Fibroblast of villous mesenchyme (primary cell): Measurements from ENCODE around the gene PYROXD2. TPM values are rescaled to one million over a fixed set of nuclear protein-coding genes. Genes with fewer than 3 reads are reported as not detected.
A peak's percentile ranks its signal among the peaks of the same experiment; 100 is the strongest.

Experiments used
- DNase-seq: peaks from one replicate; pipeline ENCODE4 v3.0.0-alpha.2; 2010; ENCODE audit warnings: low read depth
- H3K4me3 ChIP-seq: 2 replicates; pipeline ENCODE4 v1.5.1; 2011; ENCODE audit warnings: low read depth, mild to moderate bottlenecking, low read length
- total RNA-seq: library from RNA; depleted of rRNA; stranded (reverse); fragments of >200 nt; gene quantifications from 2 replicates; pipeline ENCODE4 v1.2.3, GENCODE V29; 2012
- TF ChIP-seq, protein P1 (sequence below): IDR thresholded peaks from 2 replicates; pipeline ENCODE4 v1.5.1; 2012; ENCODE audit warnings: low read depth, mild to moderate bottlenecking, low read length; ENCODE audit not compliant: insufficient read depth

The PYROXD2 gene
- total RNA-seq, 1 donor: 10.8 TPM

DNA sequence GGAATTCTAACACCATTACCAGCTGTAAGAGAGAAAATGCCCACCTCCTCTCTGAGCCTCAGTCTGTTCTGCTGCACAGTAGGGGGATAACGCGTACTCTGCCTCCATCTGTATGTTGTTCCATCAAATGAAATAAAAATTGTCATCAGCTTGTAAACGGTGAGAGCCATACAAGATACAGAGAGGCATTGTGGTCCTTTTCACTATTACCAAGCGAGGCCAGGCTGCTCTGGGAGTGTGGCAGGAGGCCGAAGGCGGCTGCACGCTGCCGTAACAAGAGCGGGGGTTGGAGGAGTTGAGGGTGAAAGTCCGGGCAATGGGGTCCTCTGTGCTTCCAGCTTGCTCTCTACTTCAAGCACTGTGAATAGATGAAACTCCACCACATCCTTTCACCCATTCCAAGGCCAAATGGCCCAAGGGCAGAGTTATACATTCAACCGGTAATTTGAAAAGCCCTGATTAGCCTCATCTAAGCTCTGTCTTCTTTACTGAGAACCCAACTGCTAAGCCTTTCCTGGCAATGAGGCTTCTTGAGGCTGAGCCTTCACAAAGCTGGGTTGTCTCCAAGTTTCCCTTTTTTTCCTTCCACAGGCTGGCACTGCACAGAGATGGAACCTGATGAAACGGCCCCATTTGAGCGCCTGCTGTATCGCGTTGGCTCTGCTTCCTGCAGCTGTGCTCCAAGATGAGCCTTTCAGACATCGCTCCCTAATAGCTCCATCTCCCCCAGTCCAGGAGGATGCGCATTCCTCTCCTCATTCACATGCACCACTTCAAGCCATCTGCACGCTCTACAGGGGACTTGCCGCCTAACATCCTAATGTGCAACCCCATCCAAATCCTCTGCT is 47.2 kb downstream of the PYROXD2 start:
- H3K4me3 ChIP-seq: no peak overlapping the region
- TF ChIP-seq, protein P1, sequence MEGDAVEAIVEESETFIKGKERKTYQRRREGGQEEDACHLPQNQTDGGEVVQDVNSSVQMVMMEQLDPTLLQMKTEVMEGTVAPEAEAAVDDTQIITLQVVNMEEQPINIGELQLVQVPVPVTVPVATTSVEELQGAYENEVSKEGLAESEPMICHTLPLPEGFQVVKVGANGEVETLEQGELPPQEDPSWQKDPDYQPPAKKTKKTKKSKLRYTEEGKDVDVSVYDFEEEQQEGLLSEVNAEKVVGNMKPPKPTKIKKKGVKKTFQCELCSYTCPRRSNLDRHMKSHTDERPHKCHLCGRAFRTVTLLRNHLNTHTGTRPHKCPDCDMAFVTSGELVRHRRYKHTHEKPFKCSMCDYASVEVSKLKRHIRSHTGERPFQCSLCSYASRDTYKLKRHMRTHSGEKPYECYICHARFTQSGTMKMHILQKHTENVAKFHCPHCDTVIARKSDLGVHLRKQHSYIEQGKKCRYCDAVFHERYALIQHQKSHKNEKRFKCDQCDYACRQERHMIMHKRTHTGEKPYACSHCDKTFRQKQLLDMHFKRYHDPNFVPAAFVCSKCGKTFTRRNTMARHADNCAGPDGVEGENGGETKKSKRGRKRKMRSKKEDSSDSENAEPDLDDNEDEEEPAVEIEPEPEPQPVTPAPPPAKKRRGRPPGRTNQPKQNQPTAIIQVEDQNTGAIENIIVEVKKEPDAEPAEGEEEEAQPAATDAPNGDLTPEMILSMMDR: no peak
- no peak for DNase-seq

DNA sequence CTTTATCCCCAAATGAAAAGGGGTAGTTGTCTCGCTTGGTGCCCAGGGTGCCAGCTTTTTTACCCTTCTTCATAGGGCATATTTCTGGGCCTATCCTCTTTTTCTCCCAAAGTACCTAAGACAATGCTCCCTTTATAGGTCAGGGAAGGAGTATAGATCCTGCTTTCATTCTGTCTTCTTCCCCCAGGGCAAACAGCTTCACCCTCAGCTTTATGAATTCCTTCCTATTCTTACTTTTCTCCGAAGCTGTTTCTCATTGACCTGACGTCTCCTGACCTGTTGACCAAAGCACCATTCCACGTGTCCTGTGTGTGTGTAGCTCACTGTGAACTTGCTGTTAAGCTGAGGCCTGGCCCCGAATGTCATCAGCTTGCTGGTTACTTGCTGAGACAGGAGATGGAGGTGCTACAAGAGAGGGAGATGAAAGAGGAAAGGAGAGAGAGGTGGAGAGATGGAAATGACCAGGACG is 48.9 kb downstream of the PYROXD2 start:
- TF ChIP-seq, protein P1: no peak
- no peak overlapping the region for H3K4me3 ChIP-seq
- no peak for DNase-seq

GRCh38 chr10:98365406-98366061 is 49.4 kb downstream of the PYROXD2 start:
- no peak for DNase-seq
- TF ChIP-seq, protein P1: no peak
- no peak overlapping the region for H3K4me3 ChIP-seq

DNA sequence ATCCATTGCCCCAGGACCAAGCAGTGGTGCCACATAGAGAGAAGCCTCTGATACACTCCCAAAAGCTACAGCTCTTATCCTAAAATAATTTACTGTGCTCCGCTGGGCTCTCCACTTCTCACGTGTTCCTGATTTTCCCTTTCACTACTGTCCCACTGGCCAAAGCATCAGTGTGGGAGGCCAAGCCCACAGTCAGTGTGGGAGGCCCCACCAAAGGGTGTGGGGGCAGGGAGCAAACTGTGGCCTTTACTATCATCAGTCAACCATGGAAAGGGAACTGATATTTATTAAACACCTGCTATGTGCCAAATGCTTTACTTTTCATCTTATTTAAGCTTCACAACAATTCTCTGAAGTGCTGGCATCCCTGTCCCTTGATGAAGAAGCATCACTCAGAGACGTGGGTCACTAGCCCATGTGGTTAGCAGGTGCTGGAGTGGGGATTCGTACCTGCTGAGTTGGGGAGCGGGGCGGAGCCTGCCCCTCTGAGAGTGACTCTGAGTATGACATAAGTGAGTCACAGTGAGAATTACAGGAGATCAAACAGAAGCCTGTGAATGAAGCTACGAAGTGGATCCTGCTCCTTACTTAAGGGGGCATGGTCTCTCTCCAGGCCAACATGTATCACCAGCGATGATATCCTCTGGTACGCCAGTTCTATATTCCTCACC is 50.4 kb downstream of the PYROXD2 start:
- no peak overlapping the region for H3K4me3 ChIP-seq
- no peak for DNase-seq
- TF ChIP-seq, protein P1: no peak

DNA sequence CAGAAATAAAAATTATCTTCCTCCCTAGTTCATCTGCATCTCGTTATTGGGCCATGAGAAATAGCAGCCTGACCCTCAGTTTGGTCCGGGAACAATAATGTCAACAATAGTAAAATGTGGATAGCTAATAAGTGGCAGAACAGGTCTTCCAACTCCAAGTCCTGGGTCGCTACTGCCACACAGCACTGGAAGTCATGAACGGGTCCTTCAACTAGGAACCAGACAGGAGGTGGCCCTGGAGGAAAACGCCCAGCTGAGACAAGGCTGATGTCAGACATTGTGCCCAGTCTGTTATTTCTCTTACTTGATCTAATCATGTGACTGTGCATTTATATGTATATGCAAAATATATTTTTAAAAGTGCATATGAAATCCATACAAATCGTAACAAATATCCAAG is 51.8 kb downstream of the PYROXD2 start:
- H3K4me3 ChIP-seq: no peak overlapping the region
- TF ChIP-seq, protein P1: no peak
- DNase-seq: no peak

DNA sequence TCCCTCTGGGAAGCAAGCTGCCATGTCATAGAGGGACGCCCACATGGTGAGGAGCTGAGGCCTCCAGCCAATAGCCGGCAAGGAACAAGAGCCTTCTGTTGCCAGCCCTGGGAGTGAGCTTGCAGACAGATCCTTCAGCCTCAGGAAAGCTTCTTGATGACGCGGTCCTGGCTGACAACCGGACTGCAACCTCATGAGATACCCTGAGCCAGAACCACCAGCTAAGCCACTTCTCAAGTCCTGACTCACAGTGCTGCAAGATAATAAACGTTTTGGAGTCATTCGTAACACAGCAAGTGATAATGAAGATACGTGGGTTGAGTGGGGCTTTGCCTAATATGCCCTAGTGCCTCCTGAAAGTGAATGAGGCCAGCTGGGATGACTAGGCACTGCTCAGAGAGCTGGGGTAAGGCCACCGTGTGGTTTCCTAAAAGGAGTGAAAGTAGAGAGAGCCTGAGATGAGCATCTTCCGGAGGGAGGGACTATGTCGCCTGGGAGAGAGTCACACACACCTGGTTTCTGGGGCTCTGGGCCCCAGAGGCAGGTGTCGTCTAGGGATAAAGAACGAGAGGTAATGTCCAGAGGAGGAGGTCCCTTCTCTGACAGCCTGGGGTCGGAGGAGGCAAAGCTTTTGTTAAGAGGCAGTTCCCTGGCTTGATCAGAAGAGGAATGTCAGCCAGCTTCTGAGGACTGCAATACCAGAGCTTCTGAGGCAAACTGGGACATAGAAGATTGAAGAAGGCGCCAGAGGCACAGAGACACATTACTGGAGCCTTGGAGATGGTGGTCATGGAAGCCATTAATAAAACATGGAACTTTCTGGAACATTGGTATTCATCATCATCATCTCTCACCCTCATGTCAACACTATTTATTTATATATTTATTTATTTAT is 53.6 kb downstream of the PYROXD2 start:
- peak; percentile 100 for DNase-seq
- peak overlapping the region; percentile 41 for H3K4me3 ChIP-seq
- TF ChIP-seq, protein P1: no peak
